HCT116 (cell line): ENCODE data around the gene DRG2.

ENCODE experiments used
- EZH2 ChIP-seq: fragments of 200-600 bp; sonication (generic); IDR thresholded peaks from 2 replicates; pipeline ENCODE4 v1.6.1; 2017; ENCODE audit warnings: antibody characterized with exemption, mixed run types
- POLR2A ChIP-seq: IDR thresholded peaks from 2 replicates; pipeline ENCODE4 v1.7.0; 2011; ENCODE audit warnings: borderline replicate concordance; ENCODE audit not compliant: insufficient read depth, insufficient read length; ENCODE audit errors: extremely low read depth
- POLR2AphosphoS5 ChIP-seq: IDR thresholded peaks from 2 replicates; pipeline ENCODE4 v1.6.1; 2011; ENCODE audit warnings: mild to moderate bottlenecking, low read depth, low read length, moderate library complexity
- YY1 ChIP-seq: IDR thresholded peaks from 2 replicates; pipeline ENCODE4 v1.6.1; 2011; ENCODE audit warnings: low read length, low read depth, moderate library complexity, mild to moderate bottlenecking; ENCODE audit not compliant: insufficient replicate concordance; ENCODE audit errors: extremely low read depth
- TF ChIP-seq, protein P1 (sequence below), 3 experiments: fragments of 200-600 bp in 1 of 3; sonication (generic) in 1 of 3; IDR thresholded peaks in 2 of 3; conservative IDR thresholded peaks in 1 of 3; 2 replicates each; pipeline ENCODE4 v1.5.1; 2012 to 2017; ENCODE audit warnings: low read depth in 2 of 3, low read length in 2 of 3, antibody characterized with exemption in 1 of 3, borderline replicate concordance in 1 of 3, control low read depth in 1 of 3, mild to moderate bottlenecking in 1 of 3, mixed read lengths in 1 of 3, mixed run types in 1 of 3, moderate library complexity in 1 of 3; ENCODE audit not compliant: insufficient read depth in 1 of 3

DNA sequence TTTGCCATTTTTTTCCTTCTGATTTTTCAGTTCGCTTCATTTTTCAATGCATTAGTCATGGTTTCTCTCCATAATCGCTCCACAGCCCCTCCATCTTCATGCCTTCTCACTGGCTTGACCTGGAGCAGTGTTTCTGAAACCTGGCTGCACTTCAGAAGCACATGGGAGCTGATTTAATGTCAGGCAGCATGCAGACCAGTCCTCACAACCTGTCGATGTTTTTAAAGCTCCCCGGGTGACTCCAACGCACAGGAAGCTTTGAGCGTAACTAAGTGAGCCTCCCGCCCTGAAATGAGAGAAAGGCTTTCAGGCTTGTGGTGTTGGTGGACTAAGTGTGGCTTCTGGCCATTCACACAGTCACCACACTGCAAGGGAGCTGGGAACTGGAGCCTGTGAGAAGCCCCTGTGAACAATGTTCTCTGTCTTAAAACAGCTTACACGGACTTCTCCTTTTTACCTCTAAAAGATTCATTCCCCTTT is 16.8 kb upstream of the DRG2 start:
- TF ChIP-seq POLR2A (no peak), YY1 (no peak), POLR2AphosphoS5 (no peak), EZH2 (no peak)
- TF ChIP-seq, protein P1, sequence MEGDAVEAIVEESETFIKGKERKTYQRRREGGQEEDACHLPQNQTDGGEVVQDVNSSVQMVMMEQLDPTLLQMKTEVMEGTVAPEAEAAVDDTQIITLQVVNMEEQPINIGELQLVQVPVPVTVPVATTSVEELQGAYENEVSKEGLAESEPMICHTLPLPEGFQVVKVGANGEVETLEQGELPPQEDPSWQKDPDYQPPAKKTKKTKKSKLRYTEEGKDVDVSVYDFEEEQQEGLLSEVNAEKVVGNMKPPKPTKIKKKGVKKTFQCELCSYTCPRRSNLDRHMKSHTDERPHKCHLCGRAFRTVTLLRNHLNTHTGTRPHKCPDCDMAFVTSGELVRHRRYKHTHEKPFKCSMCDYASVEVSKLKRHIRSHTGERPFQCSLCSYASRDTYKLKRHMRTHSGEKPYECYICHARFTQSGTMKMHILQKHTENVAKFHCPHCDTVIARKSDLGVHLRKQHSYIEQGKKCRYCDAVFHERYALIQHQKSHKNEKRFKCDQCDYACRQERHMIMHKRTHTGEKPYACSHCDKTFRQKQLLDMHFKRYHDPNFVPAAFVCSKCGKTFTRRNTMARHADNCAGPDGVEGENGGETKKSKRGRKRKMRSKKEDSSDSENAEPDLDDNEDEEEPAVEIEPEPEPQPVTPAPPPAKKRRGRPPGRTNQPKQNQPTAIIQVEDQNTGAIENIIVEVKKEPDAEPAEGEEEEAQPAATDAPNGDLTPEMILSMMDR (IDR thresholded peaks at IDR 0.05 in 2 of 3, conservative IDR thresholded peaks at IDR 0.05 in 1 of 3; ENCODE audit: borderline replicate concordance in 1 of 3, insufficient read depth in 1 of 3, low read depth in 2 of 3, low read length in 2 of 3): no peak
